GM23338 (cell line): ENCODE measurements around the gene TSC22D2. TPM values are rescaled to one million over a fixed set of nuclear protein-coding genes. Genes with fewer than 3 reads are reported as not detected.

Experiments used
- ATAC-seq: fragments of 200-7000 bp; cut with Tn5 transposase; 3 replicates; pipeline ENCODE4 v1.9.1; 2020
- DNase-seq: peaks from one replicate; pipeline ENCODE4 v3.0.0-alpha.2; 2015; ENCODE audit warnings: low spot score
- H2AFZ ChIP-seq: fragments of 200-600 bp; sonication (generic); 2 replicates; pipeline ENCODE4 v1.8.0; 2016; ENCODE audit warnings: antibody characterized with exemption, mild to moderate bottlenecking, moderate library complexity
- H3F3A ChIP-seq: fragments of 200-600 bp; sonication (generic); replicated peaks from 2 replicates; pipeline ENCODE4 v1.8.0; 2017; ENCODE audit warnings: antibody characterized with exemption, mixed run types, low read depth
- H3K27ac ChIP-seq: fragments of 200-600 bp; sonication (generic); 2 replicates; pipeline ENCODE4 v1.6.1; 2016; ENCODE audit warnings: low read depth
- H3K27me3 ChIP-seq: fragments of 200-600 bp; sonication (generic); 2 replicates; pipeline ENCODE4 v1.8.0; 2016; ENCODE audit warnings: mild to moderate bottlenecking, mixed run types, moderate library complexity; ENCODE audit not compliant: insufficient read depth
- H3K36me3 ChIP-seq: fragments of 200-600 bp; sonication (generic); 2 replicates; pipeline ENCODE4 v1.8.0; 2016; ENCODE audit warnings: mild to moderate bottlenecking; ENCODE audit not compliant: insufficient read depth
- H3K4me1 ChIP-seq: fragments of 200-600 bp; sonication (generic); 2 replicates; pipeline ENCODE4 v1.8.0; 2016; ENCODE audit warnings: mild to moderate bottlenecking, moderate library complexity; ENCODE audit not compliant: insufficient read depth
- H3K4me2 ChIP-seq: fragments of 200-600 bp; sonication (generic); 2 replicates; pipeline ENCODE4 v1.7.1; 2017; ENCODE audit warnings: mixed run types
- H3K4me3 ChIP-seq: fragments of 200-600 bp; sonication (generic); 2 replicates; pipeline ENCODE4 v1.6.1; 2016; ENCODE audit warnings: mixed run types
- H3K79me2 ChIP-seq: fragments of 200-600 bp; sonication (generic); replicated peaks from 2 replicates; pipeline ENCODE4 v1.8.0; 2017; ENCODE audit warnings: mild to moderate bottlenecking; ENCODE audit not compliant: insufficient read depth
- H3K9me2 ChIP-seq: fragments of 200-600 bp; sonication (generic); 2 replicates; pipeline ENCODE4 v1.8.0; 2017; ENCODE audit not compliant: insufficient read depth
- H4K20me1 ChIP-seq: fragments of 200-600 bp; sonication (generic); replicated peaks from 2 replicates; pipeline ENCODE4 v1.8.0; 2017; ENCODE audit warnings: mild to moderate bottlenecking; ENCODE audit not compliant: insufficient read depth
- H3K27ac Mint-ChIP-seq: 2 replicates; pipeline ENCODE4 v1.8.0; 2020; ENCODE audit warnings: inconsistent platforms, mild to moderate bottlenecking, moderate library complexity, mixed read lengths
- H3K27me3 Mint-ChIP-seq: 3 replicates; pipeline ENCODE4 v1.8.0; 2022; ENCODE audit warnings: low read depth, mild to moderate bottlenecking, moderate library complexity, mixed read lengths, inconsistent platforms; ENCODE audit not compliant: insufficient read depth, poor library complexity
- H3K36me3 Mint-ChIP-seq: 3 replicates; pipeline ENCODE4 v1.8.0; 2021; ENCODE audit warnings: low read depth, mild to moderate bottlenecking, inconsistent platforms, moderate library complexity, mixed read lengths
- H3K4me1 Mint-ChIP-seq: 3 replicates; pipeline ENCODE4 v1.8.0; 2020; ENCODE audit warnings: mild to moderate bottlenecking, inconsistent platforms, mixed read lengths
- H3K4me3 Mint-ChIP-seq: 3 replicates; pipeline ENCODE4 v1.8.0; 2021; ENCODE audit warnings: moderate library complexity, mild to moderate bottlenecking, inconsistent platforms, mixed read lengths
- H3K9me3 Mint-ChIP-seq: 3 replicates; pipeline ENCODE4 v1.8.0; 2020; ENCODE audit warnings: moderate library complexity, mild to moderate bottlenecking, inconsistent platforms, mixed read lengths
- CREB1 ChIP-seq: fragments of 250-450 bp; sonication (Bioruptor Pico); IDR thresholded peaks from 2 replicates; pipeline ENCODE4 v1.5.0; 2020; ENCODE audit warnings: low read depth, mild to moderate bottlenecking, moderate library complexity
- EZH2 ChIP-seq: fragments of 200-600 bp; sonication (generic); IDR thresholded peaks from one replicate; pipeline ENCODE4 v1.8.0; 2017; ENCODE audit warnings: antibody characterized with exemption, mild to moderate bottlenecking, low read depth; ENCODE audit not compliant: unreplicated experiment
- EZH2phosphoT487 ChIP-seq: fragments of 200-600 bp; sonication (generic); IDR thresholded peaks from one replicate; pipeline ENCODE4 v1.8.1; 2018; ENCODE audit warnings: antibody characterized with exemption; ENCODE audit not compliant: unreplicated experiment
- JUNB ChIP-seq: IDR thresholded peaks from one replicate; pipeline ENCODE4 v1.6.1; 2016; ENCODE audit warnings: antibody characterized with exemption; ENCODE audit not compliant: unreplicated experiment
- NANOG ChIP-seq: IDR thresholded peaks from 2 replicates; pipeline ENCODE4 v1.6.1; 2016; ENCODE audit warnings: antibody characterized with exemption, borderline replicate concordance
- POLR2AphosphoS5 ChIP-seq: IDR thresholded peaks from 2 replicates; pipeline ENCODE4 v1.6.1; 2016; ENCODE audit warnings: antibody characterized with exemption, low read depth
- STAT1 ChIP-seq: IDR thresholded peaks from one replicate; pipeline ENCODE4 v1.6.1; 2016; ENCODE audit warnings: antibody characterized with exemption; ENCODE audit not compliant: unreplicated experiment
- ZNF114 ChIP-seq: fragments of 250-450 bp; sonication (Bioruptor Pico); IDR thresholded peaks from 2 replicates; pipeline ENCODE4 v1.5.0; 2020; ENCODE audit warnings: mild to moderate bottlenecking, moderate library complexity
- ZNF331 ChIP-seq: fragments of 250-450 bp; sonication (Bioruptor Pico); IDR thresholded peaks from 2 replicates; pipeline ENCODE4 v1.5.0; 2020; ENCODE audit warnings: low read depth, mild to moderate bottlenecking, moderate library complexity
- polyA plus RNA-seq: library from polyadenylated mRNA; unstranded; fragments of >200 nt; fragmentation: Nextera tagmentation; extraction: Ambion mirVana; gene quantifications from 2 replicates; pipeline ENCODE4 v1.2.1, GENCODE V29; 2016
- total RNA-seq: library from RNA; depleted of rRNA; stranded (reverse); fragments of >200 nt; shearing (Covaris generic); gene quantifications from 2 replicates; pipeline ENCODE4 v1.2.3, GENCODE V29; 2014
- TF ChIP-seq, protein P1 (sequence below): fragments of 250-450 bp; sonication (Bioruptor Pico); IDR thresholded peaks from 2 replicates; pipeline ENCODE4 v1.5.0; 2020; ENCODE audit warnings: mild to moderate bottlenecking, moderate library complexity
- TF ChIP-seq, protein P2 (sequence below): IDR thresholded peaks from one replicate; pipeline ENCODE4 v1.6.1; 2018; ENCODE audit warnings: antibody characterized with exemption; ENCODE audit not compliant: unreplicated experiment
- TF ChIP-seq, protein P3 (sequence below), 2 experiments: fragments of 200-600 bp in 1 of 2; sonication (generic) in 1 of 2; conservative IDR thresholded peaks; 2 replicates each; pipeline versions ENCODE4 v1.5.1 to v1.6.1; 2016 to 2017; ENCODE audit warnings: antibody characterized with exemption in 2 of 2, low read depth in 2 of 2, mild to moderate bottlenecking in 2 of 2, moderate library complexity in 1 of 2
- TF ChIP-seq, protein P4 (sequence below): IDR thresholded peaks from 2 replicates; pipeline ENCODE4 v1.6.1; 2016; ENCODE audit warnings: antibody characterized with exemption

TSC22D2 gene
- total and polyA plus RNA-seq, 2 experiments from 2014 or later = 18.6 to 34.2 TPM

DNA sequence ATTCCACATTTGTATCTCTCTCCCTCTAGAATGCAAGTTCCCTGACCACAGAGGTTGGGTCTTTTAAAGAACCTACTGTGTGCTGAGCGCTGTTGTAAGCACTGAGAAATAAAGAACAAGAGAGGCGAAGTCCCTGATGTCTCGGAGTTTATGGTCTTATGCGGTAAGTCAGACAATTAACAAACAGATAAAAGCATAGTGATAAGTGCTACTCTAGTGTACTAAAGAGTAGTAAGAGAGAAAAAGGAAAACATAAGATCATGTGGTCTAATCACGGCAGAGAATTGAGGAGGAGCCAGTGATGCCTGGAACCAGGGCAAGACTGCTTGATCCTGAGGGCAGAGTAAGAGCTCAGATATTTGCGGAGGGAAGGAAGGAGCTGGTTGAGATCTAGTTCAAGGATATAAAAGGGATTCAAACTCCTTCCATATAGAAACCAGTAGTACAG is 29.8 kb upstream of the TSC22D2 start:
- H4K20me1 ChIP-seq = no peaks in the 10 kb centered on the region
- peaks cover 12% of the 10 kb centered on the region; the same call in 1 of the 2 replicates for H3K4me1 ChIP-seq
- no peak for DNase-seq
- peaks cover 2% of the 10 kb centered on the region for H3K27me3 Mint-ChIP-seq
- H3K4me3 Mint-ChIP-seq = no peak overlapping the region
- H3K4me1 Mint-ChIP-seq = peaks cover 30% of the 10 kb centered on the region
- TF ChIP-seq, protein P1, sequence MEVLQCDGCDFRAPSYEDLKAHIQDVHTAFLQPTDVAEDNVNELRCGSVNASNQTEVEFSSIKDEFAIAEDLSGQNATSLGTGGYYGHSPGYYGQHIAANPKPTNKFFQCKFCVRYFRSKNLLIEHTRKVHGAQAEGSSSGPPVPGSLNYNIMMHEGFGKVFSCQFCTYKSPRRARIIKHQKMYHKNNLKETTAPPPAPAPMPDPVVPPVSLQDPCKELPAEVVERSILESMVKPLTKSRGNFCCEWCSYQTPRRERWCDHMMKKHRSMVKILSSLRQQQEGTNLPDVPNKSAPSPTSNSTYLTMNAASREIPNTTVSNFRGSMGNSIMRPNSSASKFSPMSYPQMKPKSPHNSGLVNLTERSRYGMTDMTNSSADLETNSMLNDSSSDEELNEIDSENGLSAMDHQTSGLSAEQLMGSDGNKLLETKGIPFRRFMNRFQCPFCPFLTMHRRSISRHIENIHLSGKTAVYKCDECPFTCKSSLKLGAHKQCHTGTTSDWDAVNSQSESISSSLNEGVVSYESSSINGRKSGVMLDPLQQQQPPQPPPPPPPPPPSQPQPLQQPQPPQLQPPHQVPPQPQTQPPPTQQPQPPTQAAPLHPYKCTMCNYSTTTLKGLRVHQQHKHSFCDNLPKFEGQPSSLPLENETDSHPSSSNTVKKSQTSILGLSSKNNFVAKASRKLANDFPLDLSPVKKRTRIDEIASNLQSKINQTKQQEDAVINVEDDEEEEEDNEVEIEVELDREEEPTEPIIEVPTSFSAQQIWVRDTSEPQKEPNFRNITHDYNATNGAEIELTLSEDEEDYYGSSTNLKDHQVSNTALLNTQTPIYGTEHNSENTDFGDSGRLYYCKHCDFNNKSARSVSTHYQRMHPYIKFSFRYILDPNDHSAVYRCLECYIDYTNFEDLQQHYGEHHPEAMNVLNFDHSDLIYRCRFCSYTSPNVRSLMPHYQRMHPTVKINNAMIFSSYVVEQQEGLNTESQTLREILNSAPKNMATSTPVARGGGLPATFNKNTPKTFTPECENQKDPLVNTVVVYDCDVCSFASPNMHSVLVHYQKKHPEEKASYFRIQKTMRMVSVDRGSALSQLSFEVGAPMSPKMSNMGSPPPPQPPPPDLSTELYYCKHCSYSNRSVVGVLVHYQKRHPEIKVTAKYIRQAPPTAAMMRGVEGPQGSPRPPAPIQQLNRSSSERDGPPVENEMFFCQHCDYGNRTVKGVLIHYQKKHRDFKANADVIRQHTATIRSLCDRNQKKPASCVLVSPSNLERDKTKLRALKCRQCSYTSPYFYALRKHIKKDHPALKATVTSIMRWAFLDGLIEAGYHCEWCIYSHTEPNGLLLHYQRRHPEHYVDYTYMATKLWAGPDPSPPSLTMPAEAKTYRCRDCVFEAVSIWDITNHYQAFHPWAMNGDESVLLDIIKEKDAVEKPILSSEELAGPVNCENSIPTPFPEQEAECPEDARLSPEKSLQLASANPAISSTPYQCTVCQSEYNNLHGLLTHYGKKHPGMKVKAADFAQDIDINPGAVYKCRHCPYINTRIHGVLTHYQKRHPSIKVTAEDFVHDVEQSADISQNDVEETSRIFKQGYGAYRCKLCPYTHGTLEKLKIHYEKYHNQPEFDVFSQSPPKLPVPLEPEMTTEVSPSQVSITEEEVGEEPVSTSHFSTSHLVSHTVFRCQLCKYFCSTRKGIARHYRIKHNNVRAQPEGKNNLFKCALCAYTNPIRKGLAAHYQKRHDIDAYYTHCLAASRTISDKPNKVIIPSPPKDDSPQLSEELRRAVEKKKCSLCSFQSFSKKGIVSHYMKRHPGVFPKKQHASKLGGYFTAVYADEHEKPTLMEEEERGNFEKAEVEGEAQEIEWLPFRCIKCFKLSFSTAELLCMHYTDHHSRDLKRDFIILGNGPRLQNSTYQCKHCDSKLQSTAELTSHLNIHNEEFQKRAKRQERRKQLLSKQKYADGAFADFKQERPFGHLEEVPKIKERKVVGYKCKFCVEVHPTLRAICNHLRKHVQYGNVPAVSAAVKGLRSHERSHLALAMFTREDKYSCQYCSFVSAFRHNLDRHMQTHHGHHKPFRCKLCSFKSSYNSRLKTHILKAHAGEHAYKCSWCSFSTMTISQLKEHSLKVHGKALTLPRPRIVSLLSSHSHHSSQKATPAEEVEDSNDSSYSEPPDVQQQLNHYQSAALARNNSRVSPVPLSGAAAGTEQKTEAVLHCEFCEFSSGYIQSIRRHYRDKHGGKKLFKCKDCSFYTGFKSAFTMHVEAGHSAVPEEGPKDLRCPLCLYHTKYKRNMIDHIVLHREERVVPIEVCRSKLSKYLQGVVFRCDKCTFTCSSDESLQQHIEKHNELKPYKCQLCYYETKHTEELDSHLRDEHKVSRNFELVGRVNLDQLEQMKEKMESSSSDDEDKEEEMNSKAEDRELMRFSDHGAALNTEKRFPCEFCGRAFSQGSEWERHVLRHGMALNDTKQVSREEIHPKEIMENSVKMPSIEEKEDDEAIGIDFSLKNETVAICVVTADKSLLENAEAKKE (CRISPR knock-in tag) = no peak
- TF ChIP-seq EZH2phosphoT487 (no peak), POLR2AphosphoS5 (no peak), ZNF331 (no peak), CREB1 (CRISPR knock-in tag) (no peak), NANOG (no peak), STAT1 (no peak), JUNB (no peak), EZH2 (no peak), ZNF114 (no peak)
- TF ChIP-seq, protein P2, sequence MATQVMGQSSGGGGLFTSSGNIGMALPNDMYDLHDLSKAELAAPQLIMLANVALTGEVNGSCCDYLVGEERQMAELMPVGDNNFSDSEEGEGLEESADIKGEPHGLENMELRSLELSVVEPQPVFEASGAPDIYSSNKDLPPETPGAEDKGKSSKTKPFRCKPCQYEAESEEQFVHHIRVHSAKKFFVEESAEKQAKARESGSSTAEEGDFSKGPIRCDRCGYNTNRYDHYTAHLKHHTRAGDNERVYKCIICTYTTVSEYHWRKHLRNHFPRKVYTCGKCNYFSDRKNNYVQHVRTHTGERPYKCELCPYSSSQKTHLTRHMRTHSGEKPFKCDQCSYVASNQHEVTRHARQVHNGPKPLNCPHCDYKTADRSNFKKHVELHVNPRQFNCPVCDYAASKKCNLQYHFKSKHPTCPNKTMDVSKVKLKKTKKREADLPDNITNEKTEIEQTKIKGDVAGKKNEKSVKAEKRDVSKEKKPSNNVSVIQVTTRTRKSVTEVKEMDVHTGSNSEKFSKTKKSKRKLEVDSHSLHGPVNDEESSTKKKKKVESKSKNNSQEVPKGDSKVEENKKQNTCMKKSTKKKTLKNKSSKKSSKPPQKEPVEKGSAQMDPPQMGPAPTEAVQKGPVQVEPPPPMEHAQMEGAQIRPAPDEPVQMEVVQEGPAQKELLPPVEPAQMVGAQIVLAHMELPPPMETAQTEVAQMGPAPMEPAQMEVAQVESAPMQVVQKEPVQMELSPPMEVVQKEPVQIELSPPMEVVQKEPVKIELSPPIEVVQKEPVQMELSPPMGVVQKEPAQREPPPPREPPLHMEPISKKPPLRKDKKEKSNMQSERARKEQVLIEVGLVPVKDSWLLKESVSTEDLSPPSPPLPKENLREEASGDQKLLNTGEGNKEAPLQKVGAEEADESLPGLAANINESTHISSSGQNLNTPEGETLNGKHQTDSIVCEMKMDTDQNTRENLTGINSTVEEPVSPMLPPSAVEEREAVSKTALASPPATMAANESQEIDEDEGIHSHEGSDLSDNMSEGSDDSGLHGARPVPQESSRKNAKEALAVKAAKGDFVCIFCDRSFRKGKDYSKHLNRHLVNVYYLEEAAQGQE = no peak
- TF ChIP-seq, protein P3, sequence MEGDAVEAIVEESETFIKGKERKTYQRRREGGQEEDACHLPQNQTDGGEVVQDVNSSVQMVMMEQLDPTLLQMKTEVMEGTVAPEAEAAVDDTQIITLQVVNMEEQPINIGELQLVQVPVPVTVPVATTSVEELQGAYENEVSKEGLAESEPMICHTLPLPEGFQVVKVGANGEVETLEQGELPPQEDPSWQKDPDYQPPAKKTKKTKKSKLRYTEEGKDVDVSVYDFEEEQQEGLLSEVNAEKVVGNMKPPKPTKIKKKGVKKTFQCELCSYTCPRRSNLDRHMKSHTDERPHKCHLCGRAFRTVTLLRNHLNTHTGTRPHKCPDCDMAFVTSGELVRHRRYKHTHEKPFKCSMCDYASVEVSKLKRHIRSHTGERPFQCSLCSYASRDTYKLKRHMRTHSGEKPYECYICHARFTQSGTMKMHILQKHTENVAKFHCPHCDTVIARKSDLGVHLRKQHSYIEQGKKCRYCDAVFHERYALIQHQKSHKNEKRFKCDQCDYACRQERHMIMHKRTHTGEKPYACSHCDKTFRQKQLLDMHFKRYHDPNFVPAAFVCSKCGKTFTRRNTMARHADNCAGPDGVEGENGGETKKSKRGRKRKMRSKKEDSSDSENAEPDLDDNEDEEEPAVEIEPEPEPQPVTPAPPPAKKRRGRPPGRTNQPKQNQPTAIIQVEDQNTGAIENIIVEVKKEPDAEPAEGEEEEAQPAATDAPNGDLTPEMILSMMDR (conservative IDR thresholded peaks at IDR 0.05; ENCODE audit: low read depth in 2 of 2) = no peak
- TF ChIP-seq, protein P4, sequence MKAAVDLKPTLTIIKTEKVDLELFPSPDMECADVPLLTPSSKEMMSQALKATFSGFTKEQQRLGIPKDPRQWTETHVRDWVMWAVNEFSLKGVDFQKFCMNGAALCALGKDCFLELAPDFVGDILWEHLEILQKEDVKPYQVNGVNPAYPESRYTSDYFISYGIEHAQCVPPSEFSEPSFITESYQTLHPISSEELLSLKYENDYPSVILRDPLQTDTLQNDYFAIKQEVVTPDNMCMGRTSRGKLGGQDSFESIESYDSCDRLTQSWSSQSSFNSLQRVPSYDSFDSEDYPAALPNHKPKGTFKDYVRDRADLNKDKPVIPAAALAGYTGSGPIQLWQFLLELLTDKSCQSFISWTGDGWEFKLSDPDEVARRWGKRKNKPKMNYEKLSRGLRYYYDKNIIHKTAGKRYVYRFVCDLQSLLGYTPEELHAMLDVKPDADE = no peak
- no peaks in the 10 kb centered on the region for H3K36me3 ChIP-seq
- no peak overlapping the region; the same call in 1 of the 2 replicates for H3K27ac ChIP-seq
- no peak overlapping the region for H3K4me3 ChIP-seq
- no peaks in the 10 kb centered on the region for H3K79me2 ChIP-seq
- no peak for ATAC-seq
- peaks cover 3% of the 10 kb centered on the region; the same call in 2 of the 3 replicates for H3K9me3 Mint-ChIP-seq
- H3K27ac Mint-ChIP-seq = no peak overlapping the region
- no peak overlapping the region for H3K4me2 ChIP-seq
- peaks cover 5% of the 10 kb centered on the region; the same call in 1 of the 2 replicates for H3K9me2 ChIP-seq
- peaks cover 3% of the 10 kb centered on the region; the same call in 2 of the 3 replicates for H3K36me3 Mint-ChIP-seq
- no peaks in the 10 kb centered on the region for H3F3A ChIP-seq
- H3K27me3 ChIP-seq = no peaks in the 10 kb centered on the region
- peak overlapping the region; percentile 80; the same call in 1 of the 2 replicates for H2AFZ ChIP-seq
